ENCODE measurements around the gene ZNF346. TPM values are rescaled to one million over a fixed set of nuclear protein-coding genes. Genes with fewer than 3 reads are reported as not detected.
"Not testable (repeated sequence)": the region's sequence is repeated elsewhere in the genome, so short reads cannot be mapped to it uniquely, and the experiment has no call there.

The ZNF346 gene, protein sequence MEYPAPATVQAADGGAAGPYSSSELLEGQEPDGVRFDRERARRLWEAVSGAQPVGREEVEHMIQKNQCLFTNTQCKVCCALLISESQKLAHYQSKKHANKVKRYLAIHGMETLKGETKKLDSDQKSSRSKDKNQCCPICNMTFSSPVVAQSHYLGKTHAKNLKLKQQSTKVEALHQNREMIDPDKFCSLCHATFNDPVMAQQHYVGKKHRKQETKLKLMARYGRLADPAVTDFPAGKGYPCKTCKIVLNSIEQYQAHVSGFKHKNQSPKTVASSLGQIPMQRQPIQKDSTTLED
- 10 to 100 TPM; 12.1 to 31.5 TPM for total RNA-seq
- 1 to 10 TPM; 6.6 to 7.0 TPM for polyA plus RNA-seq
- long read RNA-seq, donor 1, partial matches to known transcripts = 0 of 6 reads
- long read RNA-seq, donor 1, other reads (novel, unspliced or antisense) = 0 of 6 reads
- long read RNA-seq, donor 2, partial matches to known transcripts = 0 of 7 reads
- long read RNA-seq, donor 2, other reads (novel, unspliced or antisense) = 0 of 7 reads
- long read RNA-seq, donor 3, partial matches to known transcripts = 0 of 4 reads
- long read RNA-seq, donor 3, other reads (novel, unspliced or antisense) = 0 of 4 reads
- long read RNA-seq, donor 4, partial matches to known transcripts = 0 of 4 reads
- long read RNA-seq, donor 4, other reads (novel, unspliced or antisense) = 0 of 4 reads
- long read RNA-seq, donor 5, transcript ZNF346-201 (7 exons, 2,314 nt) = major isoform, 8 of 17 reads
- long read RNA-seq, donor 5, partial matches to known transcripts = 5 of 17 reads
- long read RNA-seq, donor 5, other reads (novel, unspliced or antisense) = 0 of 17 reads

GRCh38 chr5:177022386-177023302, at the start of gene ZNF346:
Gene ZNF346 (plus strand): TSS chr5:177022696. CDS start chr5:177022739, 43 bp downstream.
- Histone ChIP-seq H3K27me3 (ENCODE audit: control insufficient read depth in 3 of 3, insufficient read depth in 3 of 3, low read length in 2 of 3) (no peaks in the 10 kb centered on the region), H3K36me3 (ENCODE audit: control insufficient read depth in 4 of 4, insufficient read depth in 4 of 4, low read length in 4 of 4) (peaks cover 0 to 5% (median 3%) of the 10 kb centered on the region in 4 donors), H3K9me3 (ENCODE audit: control insufficient read depth in 4 of 4, insufficient read depth in 3 of 4, low read length in 3 of 4) (no peaks in the 10 kb centered on the region), H3K4me3 (peak within 1 kb of the TSS; percentile 88), H3K27ac (ENCODE audit: low read depth in 1 of 2, low read length in 1 of 2) (peak within 1 kb of the TSS; percentile 79), H3K9ac (ENCODE audit: insufficient read depth in 1 of 2, low read length in 2 of 2) (peak within 1 kb of the TSS; percentile 68 to 78), H3K4me1 (ENCODE audit: control insufficient read depth in 5 of 5, insufficient read depth in 5 of 5, low read length in 5 of 5) (peaks cover 0 to 14% (median 5%) of the 10 kb centered on the region in 5 donors)
- ATAC-seq (ENCODE audit: insufficient read depth, low FRiP score) (peak; percentile 94), DNase-seq (peak; percentile 94 to 96 (median 95))
- WGBS, 2 donors = 0 to 1% methylated on average over 60 to 77 of the region's 77 CpGs
- TF ChIP-seq, protein P1, sequence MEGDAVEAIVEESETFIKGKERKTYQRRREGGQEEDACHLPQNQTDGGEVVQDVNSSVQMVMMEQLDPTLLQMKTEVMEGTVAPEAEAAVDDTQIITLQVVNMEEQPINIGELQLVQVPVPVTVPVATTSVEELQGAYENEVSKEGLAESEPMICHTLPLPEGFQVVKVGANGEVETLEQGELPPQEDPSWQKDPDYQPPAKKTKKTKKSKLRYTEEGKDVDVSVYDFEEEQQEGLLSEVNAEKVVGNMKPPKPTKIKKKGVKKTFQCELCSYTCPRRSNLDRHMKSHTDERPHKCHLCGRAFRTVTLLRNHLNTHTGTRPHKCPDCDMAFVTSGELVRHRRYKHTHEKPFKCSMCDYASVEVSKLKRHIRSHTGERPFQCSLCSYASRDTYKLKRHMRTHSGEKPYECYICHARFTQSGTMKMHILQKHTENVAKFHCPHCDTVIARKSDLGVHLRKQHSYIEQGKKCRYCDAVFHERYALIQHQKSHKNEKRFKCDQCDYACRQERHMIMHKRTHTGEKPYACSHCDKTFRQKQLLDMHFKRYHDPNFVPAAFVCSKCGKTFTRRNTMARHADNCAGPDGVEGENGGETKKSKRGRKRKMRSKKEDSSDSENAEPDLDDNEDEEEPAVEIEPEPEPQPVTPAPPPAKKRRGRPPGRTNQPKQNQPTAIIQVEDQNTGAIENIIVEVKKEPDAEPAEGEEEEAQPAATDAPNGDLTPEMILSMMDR (IDR thresholded peaks at IDR 0.05; ENCODE audit: control extremely low read depth, extremely low read depth) = peak; percentile 10

DNA sequence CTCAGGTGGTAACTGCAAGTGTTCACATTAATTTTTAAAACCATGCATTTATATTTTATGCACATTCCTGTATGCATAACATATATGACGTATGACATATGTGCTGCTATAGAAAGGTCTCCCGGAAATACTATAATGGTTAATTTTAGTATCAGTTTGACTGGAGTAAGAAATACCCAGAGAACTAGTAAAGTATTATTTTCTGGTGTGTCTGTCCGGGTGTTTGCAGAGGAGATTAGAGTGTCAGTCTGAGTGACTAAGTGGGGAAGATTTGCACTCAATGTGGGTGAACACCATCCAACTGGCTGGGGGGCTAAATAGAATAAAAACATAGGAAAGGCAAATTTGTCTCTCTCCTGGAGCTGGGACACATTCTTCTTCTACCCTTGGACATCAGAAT, 42.8 kb upstream of the ZNF346 start:
- H3K27ac ChIP-seq (ENCODE audit: low read depth in 1 of 2, low read length in 1 of 2) = no peak overlapping the region
- TF ChIP-seq, protein P1 (IDR thresholded peaks at IDR 0.05; ENCODE audit: control extremely low read depth, extremely low read depth) = no peak
- no peak overlapping the region for H3K9ac ChIP-seq (ENCODE audit: insufficient read depth in 1 of 2, low read length in 2 of 2)
- no peak for ATAC-seq (ENCODE audit: insufficient read depth, low FRiP score)
- DNase-seq = no peak
- H3K36me3 ChIP-seq (ENCODE audit: control insufficient read depth in 4 of 4, insufficient read depth in 4 of 4, low read length in 4 of 4) = peaks cover 2 to 15% (median 13%) of the 10 kb centered on the region in 4 donors
- H3K9me3 ChIP-seq (ENCODE audit: control insufficient read depth in 4 of 4, insufficient read depth in 3 of 4, low read length in 3 of 4) = no peaks in the 10 kb centered on the region
- H3K27me3 ChIP-seq (ENCODE audit: control insufficient read depth in 3 of 3, insufficient read depth in 3 of 3, low read length in 2 of 3) = no peaks in the 10 kb centered on the region
- WGBS, 2 donors = 86 to 93% methylated on average over 3 of the region's 3 CpGs
- no peaks in the 10 kb centered on the region for H3K4me1 ChIP-seq (ENCODE audit: control insufficient read depth in 5 of 5, insufficient read depth in 5 of 5, low read length in 5 of 5)
- H3K4me3 ChIP-seq = no peak overlapping the region

DNA sequence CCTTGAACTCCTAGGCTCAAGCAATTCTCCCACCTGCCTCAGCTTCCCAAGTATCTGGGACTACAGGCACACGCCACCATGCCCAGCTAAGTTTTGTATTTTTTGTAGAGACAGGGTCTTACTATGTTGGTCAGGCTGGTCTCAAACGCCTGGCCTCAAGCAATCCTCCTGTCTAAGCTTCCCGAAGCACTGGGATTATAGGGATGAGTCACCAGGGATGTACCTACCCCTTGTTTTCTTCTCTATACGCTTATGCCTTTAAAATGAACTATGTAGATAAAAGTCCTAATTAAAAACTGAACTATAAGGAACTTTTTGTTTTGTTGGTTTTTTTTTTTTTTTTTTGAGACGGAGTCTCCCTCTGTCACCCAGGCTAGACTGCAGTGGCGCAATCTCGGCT, 41.7 kb upstream of the ZNF346 start:
- 90% methylated on average over 7 of the region's 7 CpGs for whole genome bisulfite sequencing, 2 donors
- Histone ChIP-seq H3K27ac (ENCODE audit: low read depth in 1 of 2, low read length in 1 of 2) (no peak overlapping the region), H3K4me1 (ENCODE audit: control insufficient read depth in 5 of 5, insufficient read depth in 5 of 5, low read length in 5 of 5) (no peaks in the 10 kb centered on the region), H3K9me3 (ENCODE audit: control insufficient read depth in 4 of 4, insufficient read depth in 3 of 4, low read length in 3 of 4) (no peaks in the 10 kb centered on the region), H3K4me3 (no peak overlapping the region), H3K9ac (ENCODE audit: insufficient read depth in 1 of 2, low read length in 2 of 2) (no peak overlapping the region), H3K36me3 (ENCODE audit: control insufficient read depth in 4 of 4, insufficient read depth in 4 of 4, low read length in 4 of 4) (peaks cover 2 to 13% (median 13%) of the 10 kb centered on the region in 4 donors), H3K27me3 (ENCODE audit: control insufficient read depth in 3 of 3, insufficient read depth in 3 of 3, low read length in 2 of 3) (no peaks in the 10 kb centered on the region)
- TF ChIP-seq, protein P1 (IDR thresholded peaks at IDR 0.05; ENCODE audit: control extremely low read depth, extremely low read depth) = no peak
- DNase-seq = no peak
- no peak for ATAC-seq (ENCODE audit: insufficient read depth, low FRiP score)

DNA sequence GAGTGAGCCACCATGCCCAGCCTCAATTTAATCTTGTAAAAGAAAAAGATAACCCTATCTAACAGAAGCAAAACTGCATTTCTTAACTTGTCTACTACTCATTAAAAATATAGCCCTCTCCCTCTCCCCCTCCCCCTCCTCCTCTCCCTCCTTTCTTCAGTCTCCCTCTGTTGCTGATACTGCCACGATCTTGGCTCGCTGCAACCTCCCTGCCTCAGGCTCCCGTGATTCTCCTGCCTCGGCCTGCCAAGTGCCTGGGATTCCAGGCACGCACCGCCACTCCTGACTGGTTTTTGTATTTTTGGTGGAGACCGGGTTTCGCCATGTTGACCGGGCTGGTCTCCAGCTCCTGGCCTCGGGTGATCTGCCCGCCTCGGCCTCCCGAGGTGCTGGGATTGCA, 39.4 kb upstream of the ZNF346 start:
- ATAC-seq (ENCODE audit: insufficient read depth, low FRiP score); H3K9me3 ChIP-seq (ENCODE audit: control insufficient read depth in 4 of 4, insufficient read depth in 3 of 4, low read length in 3 of 4); H3K4me1 ChIP-seq (ENCODE audit: control insufficient read depth in 5 of 5, insufficient read depth in 5 of 5, low read length in 5 of 5); DNase-seq; H3K4me3 ChIP-seq; H3K27ac ChIP-seq (ENCODE audit: low read depth in 1 of 2, low read length in 1 of 2); H3K27me3 ChIP-seq (ENCODE audit: control insufficient read depth in 3 of 3, insufficient read depth in 3 of 3, low read length in 2 of 3); H3K9ac ChIP-seq (ENCODE audit: insufficient read depth in 1 of 2, low read length in 2 of 2): not testable (repeated sequence)
- WGBS, 2 donors = 81 to 91% methylated on average over 10 to 13 of the region's 13 CpGs
- H3K36me3 ChIP-seq (ENCODE audit: control insufficient read depth in 4 of 4, insufficient read depth in 4 of 4, low read length in 4 of 4) = peaks cover 2 to 14% (median 12%) of the 10 kb centered on the region in 4 donors

DNA sequence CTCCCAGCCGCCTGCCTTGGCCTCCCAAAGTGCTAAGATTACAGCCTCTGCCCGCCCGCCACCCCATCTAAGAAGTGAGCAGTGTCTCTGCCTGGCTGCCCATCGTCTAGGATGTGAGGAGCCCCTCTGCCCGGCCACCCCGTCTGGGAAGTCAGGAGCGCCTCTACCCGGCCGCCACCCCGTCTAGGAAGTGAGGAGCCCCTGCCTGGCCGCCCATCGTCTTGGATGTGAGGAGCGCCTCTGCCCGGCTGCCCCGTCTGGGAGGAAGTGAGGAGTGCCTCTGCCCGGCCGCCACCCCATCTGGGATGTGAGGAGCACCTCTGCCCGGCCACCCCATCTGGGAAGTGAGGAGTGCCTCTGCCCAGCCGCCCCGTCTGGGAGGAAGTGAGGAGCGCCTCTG, 38.9 kb upstream of the ZNF346 start:
- not testable (repeated sequence) for H3K4me3 ChIP-seq; ATAC-seq (ENCODE audit: insufficient read depth, low FRiP score); H3K4me1 ChIP-seq (ENCODE audit: control insufficient read depth in 5 of 5, insufficient read depth in 5 of 5, low read length in 5 of 5); H3K9me3 ChIP-seq (ENCODE audit: control insufficient read depth in 4 of 4, insufficient read depth in 3 of 4, low read length in 3 of 4); DNase-seq; H3K27me3 ChIP-seq (ENCODE audit: control insufficient read depth in 3 of 3, insufficient read depth in 3 of 3, low read length in 2 of 3); H3K9ac ChIP-seq (ENCODE audit: insufficient read depth in 1 of 2, low read length in 2 of 2); H3K27ac ChIP-seq (ENCODE audit: low read depth in 1 of 2, low read length in 1 of 2)
- H3K36me3 ChIP-seq (ENCODE audit: control insufficient read depth in 4 of 4, insufficient read depth in 4 of 4, low read length in 4 of 4) = peaks cover 2 to 14% (median 12%) of the 10 kb centered on the region in 4 donors
- 92 to 96% methylated on average over 20 to 21 of the region's 21 CpGs for WGBS, 2 donors

Measured in lung (tissue), 16 donors.